Nephron (organoid): ENCODE results near the gene NPC1.
"Not testable (repeated sequence)": the region's sequence is repeated elsewhere in the genome, so short reads cannot be mapped to it uniquely, and the experiment has no call there.

Source experiments
- H3K27ac Mint-ChIP-seq, 3 experiments: 2 replicates each; pipeline ENCODE4 v1.8.0; 2020; ENCODE audit warnings: mixed read lengths in 3 of 3, mild to moderate bottlenecking in 2 of 3, moderate library complexity in 1 of 3
- H3K27me3 Mint-ChIP-seq: 2 replicates; pipeline ENCODE4 v1.8.0; 2021; ENCODE audit warnings: low read depth, mild to moderate bottlenecking, moderate library complexity, mixed read lengths
- H3K36me3 Mint-ChIP-seq: 2 replicates; pipeline ENCODE4 v1.8.0; 2020; ENCODE audit warnings: low read depth, mixed read lengths
- H3K4me1 Mint-ChIP-seq: 2 replicates; pipeline ENCODE4 v1.8.0; 2020; ENCODE audit warnings: mixed read lengths
- H3K4me3 Mint-ChIP-seq, 3 experiments: 2 replicates each; pipeline ENCODE4 v1.8.0; 2020; ENCODE audit warnings: mild to moderate bottlenecking in 3 of 3, mixed read lengths in 3 of 3, moderate library complexity in 2 of 3
- H3K9me3 Mint-ChIP-seq: 2 replicates; pipeline ENCODE4 v1.8.0; 2020; ENCODE audit warnings: mixed read lengths
- CTCF ChIP-seq, 3 experiments: fragments of 200-600 bp; sonication (generic); IDR thresholded peaks; one replicate each; pipeline ENCODE4 v1.5.0; 2021; ENCODE audit warnings: antibody characterized with exemption in 3 of 3; ENCODE audit not compliant: unreplicated experiment in 3 of 3

NPC1 gene

GRCh38 chr18:23519734-23520133, 66.6 kb downstream of the NPC1 start:
- H3K36me3 Mint-ChIP-seq = peaks cover 67% of the 10 kb centered on the region
- H3K27ac Mint-ChIP-seq = no peak overlapping the region
- H3K9me3 Mint-ChIP-seq = no peaks in the 10 kb centered on the region
- no peaks in the 10 kb centered on the region for H3K27me3 Mint-ChIP-seq
- no peak overlapping the region for H3K4me3 Mint-ChIP-seq
- no peak for TF ChIP-seq CTCF (IDR thresholded peaks at IDR 0.05; ENCODE audit: unreplicated experiment in 3 of 3)
- no peaks in the 10 kb centered on the region for H3K4me1 Mint-ChIP-seq

- Mint-ChIP-seq H3K27ac (peak overlapping the region; percentile 7 to 70 (median 16)), H3K36me3 (peaks cover 53% of the 10 kb centered on the region), H3K27me3 (peaks cover 3% of the 10 kb centered on the region), H3K4me3 (no peak overlapping the region), H3K9me3 (no peaks in the 10 kb centered on the region), H3K4me1 (no peaks in the 10 kb centered on the region)
- TF ChIP-seq CTCF (IDR thresholded peaks at IDR 0.05; ENCODE audit: unreplicated experiment in 3 of 3) = peak; percentile 78 to 84 (median 80)
These were observed 70.3 kb downstream of the NPC1 start for GRCh38 chr18:23515911-23516546.

- no peaks in the 10 kb centered on the region for H3K4me1 Mint-ChIP-seq
- H3K27me3 Mint-ChIP-seq = peaks cover 3% of the 10 kb centered on the region
- no peak for TF ChIP-seq CTCF (IDR thresholded peaks at IDR 0.05; ENCODE audit: unreplicated experiment in 3 of 3)
- no peaks in the 10 kb centered on the region for H3K9me3 Mint-ChIP-seq
- no peak overlapping the region for H3K27ac Mint-ChIP-seq
- H3K4me3 Mint-ChIP-seq = no peak overlapping the region
- peaks cover 55% of the 10 kb centered on the region for H3K36me3 Mint-ChIP-seq
These were observed 73.7 kb downstream of the NPC1 start for GRCh38 chr18:23512641-23513040.

- peaks cover 51% of the 10 kb centered on the region for H3K36me3 Mint-ChIP-seq
- not testable (repeated sequence) for H3K4me3 Mint-ChIP-seq, H3K27me3 Mint-ChIP-seq, H3K9me3 Mint-ChIP-seq, H3K4me1 Mint-ChIP-seq, H3K27ac Mint-ChIP-seq
These were observed 74.1 kb downstream of the NPC1 start for GRCh38 chr18:23512216-23512615.

GRCh38 chr18:23510923-23511322, 75.4 kb downstream of the NPC1 start:
- H3K27me3 Mint-ChIP-seq, H3K9me3 Mint-ChIP-seq, H3K27ac Mint-ChIP-seq, H3K4me3 Mint-ChIP-seq, H3K4me1 Mint-ChIP-seq: not testable (repeated sequence)
- peaks cover 48% of the 10 kb centered on the region for H3K36me3 Mint-ChIP-seq

- H3K9me3 Mint-ChIP-seq = no peaks in the 10 kb centered on the region
- no peak overlapping the region for H3K27ac Mint-ChIP-seq
- H3K27me3 Mint-ChIP-seq = peaks cover 6% of the 10 kb centered on the region
- peaks cover 22% of the 10 kb centered on the region for H3K4me1 Mint-ChIP-seq
- TF ChIP-seq CTCF (IDR thresholded peaks at IDR 0.05; ENCODE audit: unreplicated experiment in 3 of 3) = no peak
- peak overlapping the region in 1 of 3 experiments; percentile 41 for H3K4me3 Mint-ChIP-seq
- H3K36me3 Mint-ChIP-seq = peaks cover 28% of the 10 kb centered on the region
These were observed 79.9 kb downstream of the NPC1 start for GRCh38 chr18:23506393-23506792.

- Mint-ChIP-seq H3K4me1 (peaks cover 22% of the 10 kb centered on the region), H3K27ac (peak overlapping the region; percentile 34 to 72 (median 39)), H3K9me3 (no peaks in the 10 kb centered on the region), H3K27me3 (peaks cover 12% of the 10 kb centered on the region), H3K36me3 (peaks cover 13% of the 10 kb centered on the region), H3K4me3 (peak overlapping the region; percentile 89 to 99 (median 94))
- TF ChIP-seq CTCF (IDR thresholded peaks at IDR 0.05; ENCODE audit: unreplicated experiment in 3 of 3) = no peak
These were observed 81.6 kb downstream of the NPC1 start for GRCh38 chr18:23504720-23505119.
